Measurements from ENCODE around the gene SELPLG.

- TF ChIP-seq, protein P1, sequence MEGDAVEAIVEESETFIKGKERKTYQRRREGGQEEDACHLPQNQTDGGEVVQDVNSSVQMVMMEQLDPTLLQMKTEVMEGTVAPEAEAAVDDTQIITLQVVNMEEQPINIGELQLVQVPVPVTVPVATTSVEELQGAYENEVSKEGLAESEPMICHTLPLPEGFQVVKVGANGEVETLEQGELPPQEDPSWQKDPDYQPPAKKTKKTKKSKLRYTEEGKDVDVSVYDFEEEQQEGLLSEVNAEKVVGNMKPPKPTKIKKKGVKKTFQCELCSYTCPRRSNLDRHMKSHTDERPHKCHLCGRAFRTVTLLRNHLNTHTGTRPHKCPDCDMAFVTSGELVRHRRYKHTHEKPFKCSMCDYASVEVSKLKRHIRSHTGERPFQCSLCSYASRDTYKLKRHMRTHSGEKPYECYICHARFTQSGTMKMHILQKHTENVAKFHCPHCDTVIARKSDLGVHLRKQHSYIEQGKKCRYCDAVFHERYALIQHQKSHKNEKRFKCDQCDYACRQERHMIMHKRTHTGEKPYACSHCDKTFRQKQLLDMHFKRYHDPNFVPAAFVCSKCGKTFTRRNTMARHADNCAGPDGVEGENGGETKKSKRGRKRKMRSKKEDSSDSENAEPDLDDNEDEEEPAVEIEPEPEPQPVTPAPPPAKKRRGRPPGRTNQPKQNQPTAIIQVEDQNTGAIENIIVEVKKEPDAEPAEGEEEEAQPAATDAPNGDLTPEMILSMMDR (IDR thresholded peaks at IDR 0.05): no peak
- TF ChIP-seq, protein P2, sequence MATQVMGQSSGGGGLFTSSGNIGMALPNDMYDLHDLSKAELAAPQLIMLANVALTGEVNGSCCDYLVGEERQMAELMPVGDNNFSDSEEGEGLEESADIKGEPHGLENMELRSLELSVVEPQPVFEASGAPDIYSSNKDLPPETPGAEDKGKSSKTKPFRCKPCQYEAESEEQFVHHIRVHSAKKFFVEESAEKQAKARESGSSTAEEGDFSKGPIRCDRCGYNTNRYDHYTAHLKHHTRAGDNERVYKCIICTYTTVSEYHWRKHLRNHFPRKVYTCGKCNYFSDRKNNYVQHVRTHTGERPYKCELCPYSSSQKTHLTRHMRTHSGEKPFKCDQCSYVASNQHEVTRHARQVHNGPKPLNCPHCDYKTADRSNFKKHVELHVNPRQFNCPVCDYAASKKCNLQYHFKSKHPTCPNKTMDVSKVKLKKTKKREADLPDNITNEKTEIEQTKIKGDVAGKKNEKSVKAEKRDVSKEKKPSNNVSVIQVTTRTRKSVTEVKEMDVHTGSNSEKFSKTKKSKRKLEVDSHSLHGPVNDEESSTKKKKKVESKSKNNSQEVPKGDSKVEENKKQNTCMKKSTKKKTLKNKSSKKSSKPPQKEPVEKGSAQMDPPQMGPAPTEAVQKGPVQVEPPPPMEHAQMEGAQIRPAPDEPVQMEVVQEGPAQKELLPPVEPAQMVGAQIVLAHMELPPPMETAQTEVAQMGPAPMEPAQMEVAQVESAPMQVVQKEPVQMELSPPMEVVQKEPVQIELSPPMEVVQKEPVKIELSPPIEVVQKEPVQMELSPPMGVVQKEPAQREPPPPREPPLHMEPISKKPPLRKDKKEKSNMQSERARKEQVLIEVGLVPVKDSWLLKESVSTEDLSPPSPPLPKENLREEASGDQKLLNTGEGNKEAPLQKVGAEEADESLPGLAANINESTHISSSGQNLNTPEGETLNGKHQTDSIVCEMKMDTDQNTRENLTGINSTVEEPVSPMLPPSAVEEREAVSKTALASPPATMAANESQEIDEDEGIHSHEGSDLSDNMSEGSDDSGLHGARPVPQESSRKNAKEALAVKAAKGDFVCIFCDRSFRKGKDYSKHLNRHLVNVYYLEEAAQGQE (IDR thresholded peaks at IDR 0.05; ENCODE audit: insufficient read depth in 1 of 2, low read depth in 2 of 2, low read length in 1 of 2): no peak
- TF ChIP-seq POLR2AphosphoS5 (IDR thresholded peaks at IDR 0.05; ENCODE audit: low read depth, low read length) (no peak), SIN3A (IDR thresholded peaks at IDR 0.05; ENCODE audit: borderline replicate concordance, insufficient read depth, low read depth, low read length) (no peak)
Observed at GRCh38 chr12:108678104-108678730, 44.5 kb upstream of the SELPLG start.

Data from Panc1 (cell line).